ENCODE results near the gene CGA. TPM values are rescaled to one million over a fixed set of nuclear protein-coding genes. Genes with fewer than 3 reads are reported as not detected.

Gene CGA
- polyA plus RNA-seq, 1 donor from 2014 or later, result not detected

- Histone ChIP-seq H3K9me3 (ENCODE audit: low read length) (no peaks in the 10 kb centered on the region), H4K20me1 (ENCODE audit: insufficient read depth) (no peaks in the 10 kb centered on the region), H3K36me3 (ENCODE audit: insufficient read depth, low read length) (no peaks in the 10 kb centered on the region), H3K79me2 (replicated peaks; ENCODE audit: insufficient read depth, low read length) (no peaks in the 10 kb centered on the region), H3K27me3 (ENCODE audit: insufficient read depth, low read depth, low read length) (no peaks in the 10 kb centered on the region), H3K9me2 (ENCODE audit: insufficient read depth, low read length) (no peaks in the 10 kb centered on the region), H3K4me3 (ENCODE audit: low read length) (no peak overlapping the region), H3K9ac (ENCODE audit: low read length) (no peak overlapping the region), H2AFZ (ENCODE audit: low read depth, low read length) (no peak overlapping the region), H3K4me2 (ENCODE audit: low read length) (no peak overlapping the region), H3F3A (ENCODE audit: insufficient read depth, low read length, poor library complexity, severe bottlenecking) (no peaks in the 10 kb centered on the region), H3K27ac (ENCODE audit: low read length) (no peak overlapping the region)
- TF ChIP-seq RAD21 (conservative IDR thresholded peaks at IDR 0.05), result no peak
- no peak for TF ChIP-seq TAF1 (IDR thresholded peaks at IDR 0.05; ENCODE audit: low read depth)
- TF ChIP-seq MXI1 (conservative IDR thresholded peaks at IDR 0.05; ENCODE audit: poor library complexity, severe bottlenecking), result no peak
- no peak for TF ChIP-seq EZH2 (IDR thresholded peaks at IDR 0.05; ENCODE audit: borderline replicate concordance, insufficient read depth, low read length, poor library complexity, severe bottlenecking)
- TF ChIP-seq, protein P1, sequence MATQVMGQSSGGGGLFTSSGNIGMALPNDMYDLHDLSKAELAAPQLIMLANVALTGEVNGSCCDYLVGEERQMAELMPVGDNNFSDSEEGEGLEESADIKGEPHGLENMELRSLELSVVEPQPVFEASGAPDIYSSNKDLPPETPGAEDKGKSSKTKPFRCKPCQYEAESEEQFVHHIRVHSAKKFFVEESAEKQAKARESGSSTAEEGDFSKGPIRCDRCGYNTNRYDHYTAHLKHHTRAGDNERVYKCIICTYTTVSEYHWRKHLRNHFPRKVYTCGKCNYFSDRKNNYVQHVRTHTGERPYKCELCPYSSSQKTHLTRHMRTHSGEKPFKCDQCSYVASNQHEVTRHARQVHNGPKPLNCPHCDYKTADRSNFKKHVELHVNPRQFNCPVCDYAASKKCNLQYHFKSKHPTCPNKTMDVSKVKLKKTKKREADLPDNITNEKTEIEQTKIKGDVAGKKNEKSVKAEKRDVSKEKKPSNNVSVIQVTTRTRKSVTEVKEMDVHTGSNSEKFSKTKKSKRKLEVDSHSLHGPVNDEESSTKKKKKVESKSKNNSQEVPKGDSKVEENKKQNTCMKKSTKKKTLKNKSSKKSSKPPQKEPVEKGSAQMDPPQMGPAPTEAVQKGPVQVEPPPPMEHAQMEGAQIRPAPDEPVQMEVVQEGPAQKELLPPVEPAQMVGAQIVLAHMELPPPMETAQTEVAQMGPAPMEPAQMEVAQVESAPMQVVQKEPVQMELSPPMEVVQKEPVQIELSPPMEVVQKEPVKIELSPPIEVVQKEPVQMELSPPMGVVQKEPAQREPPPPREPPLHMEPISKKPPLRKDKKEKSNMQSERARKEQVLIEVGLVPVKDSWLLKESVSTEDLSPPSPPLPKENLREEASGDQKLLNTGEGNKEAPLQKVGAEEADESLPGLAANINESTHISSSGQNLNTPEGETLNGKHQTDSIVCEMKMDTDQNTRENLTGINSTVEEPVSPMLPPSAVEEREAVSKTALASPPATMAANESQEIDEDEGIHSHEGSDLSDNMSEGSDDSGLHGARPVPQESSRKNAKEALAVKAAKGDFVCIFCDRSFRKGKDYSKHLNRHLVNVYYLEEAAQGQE (IDR thresholded peaks at IDR 0.05; ENCODE audit: borderline replicate concordance), result no peak
- no peak for TF ChIP-seq CTCF (IDR thresholded peaks at IDR 0.05; ENCODE audit: poor library complexity, severe bottlenecking)
- TF ChIP-seq POLR2AphosphoS5 (IDR thresholded peaks at IDR 0.05), result no peak
- TF ChIP-seq EP300 (conservative IDR thresholded peaks at IDR 0.05; ENCODE audit: poor library complexity, severe bottlenecking), result no peak
Measured at GRCh38 chr6:87092435-87092834, 2.5 kb downstream of the CGA start.

GRCh38 chr6:87089135-87089534 lies 5.8 kb downstream of the CGA start:
- no peak for TF ChIP-seq SMC3 (conservative IDR thresholded peaks at IDR 0.05; ENCODE audit: poor library complexity)
- no peak for TF ChIP-seq EZH2 (IDR thresholded peaks at IDR 0.05; ENCODE audit: borderline replicate concordance, insufficient read depth, low read length, poor library complexity, severe bottlenecking)
- TF ChIP-seq CTCF (IDR thresholded peaks at IDR 0.05; ENCODE audit: poor library complexity, severe bottlenecking), result no peak
- TF ChIP-seq EP300 (conservative IDR thresholded peaks at IDR 0.05; ENCODE audit: poor library complexity, severe bottlenecking), result no peak
- no peak for TF ChIP-seq POLR2AphosphoS5 (IDR thresholded peaks at IDR 0.05)
- TF ChIP-seq, protein P1 (IDR thresholded peaks at IDR 0.05; ENCODE audit: borderline replicate concordance), result no peak
- TF ChIP-seq RAD21 (conservative IDR thresholded peaks at IDR 0.05), result no peak
- TF ChIP-seq TAF1 (IDR thresholded peaks at IDR 0.05; ENCODE audit: low read depth), result no peak

More at GRCh38 chr6:87089135-87089534, 5.8 kb downstream of the CGA start:
- Histone ChIP-seq H3K9ac (ENCODE audit: low read length) (no peak overlapping the region), H3K9me3 (ENCODE audit: low read length) (no peaks in the 10 kb centered on the region), H3K27me3 (ENCODE audit: insufficient read depth, low read depth, low read length) (no peaks in the 10 kb centered on the region), H3K9me2 (ENCODE audit: insufficient read depth, low read length) (no peaks in the 10 kb centered on the region), H3K4me3 (ENCODE audit: low read length) (no peak overlapping the region), H4K20me1 (ENCODE audit: insufficient read depth) (no peaks in the 10 kb centered on the region), H3K27ac (ENCODE audit: low read length) (no peak overlapping the region), H3K4me2 (ENCODE audit: low read length) (no peak overlapping the region), H3K79me2 (replicated peaks; ENCODE audit: insufficient read depth, low read length) (no peaks in the 10 kb centered on the region), H2AFZ (ENCODE audit: low read depth, low read length) (no peak overlapping the region), H3F3A (ENCODE audit: insufficient read depth, low read length, poor library complexity, severe bottlenecking) (no peaks in the 10 kb centered on the region), H3K36me3 (ENCODE audit: insufficient read depth, low read length) (no peaks in the 10 kb centered on the region)
